Heart right ventricle (tissue), 16 donors: ENCODE measurements around the gene NAXE. TPM values are rescaled to one million over a fixed set of nuclear protein-coding genes. Genes with fewer than 3 reads are reported as not detected.
"Not testable (repeated sequence)": the region's sequence is repeated elsewhere in the genome, so short reads cannot be mapped to it uniquely, and the experiment has no call there.

Experiments used
- ATAC-seq, 8 donors: fragments of 200-7000 bp; cut with Tn5 transposase; one replicate each; pipeline ENCODE4 v1.9.1; 2020; ENCODE audit warnings: mild to moderate bottlenecking in 8 of 8, moderate library complexity in 8 of 8, moderate number of reproducible peaks in 1 of 8
- DNase-seq, 2 donors: peaks; one replicate each; pipeline ENCODE4 v3.0.0-alpha.2; 2020
- H3K27ac ChIP-seq, 10 donors: fragments of 200-600 bp; sonication (generic) in 2 of 10; one replicate each; pipeline versions ENCODE4 v1.5.0 to v1.8.0; 2020 to 2022; ENCODE audit warnings: mild to moderate bottlenecking in 3 of 10
- H3K27me3 ChIP-seq, 7 donors: fragments of 200-600 bp; one replicate each; pipeline ENCODE4 v1.8.0; 2021 to 2022; ENCODE audit warnings: mild to moderate bottlenecking in 2 of 7
- H3K36me3 ChIP-seq, 9 donors: fragments of 200-600 bp; sonication (generic) in 1 of 9; one replicate each; pipeline versions ENCODE4 v1.5.0 to v1.8.0; 2020 to 2022; ENCODE audit warnings: mild to moderate bottlenecking in 2 of 9
- H3K4me1 ChIP-seq, 9 donors: fragments of 200-600 bp; sonication (generic) in 1 of 9; one replicate each; pipeline versions ENCODE4 v1.5.0 to v1.8.0; 2020 to 2022; ENCODE audit warnings: mild to moderate bottlenecking in 4 of 9
- H3K4me3 ChIP-seq, 10 donors: fragments of 200-600 bp; sonication (generic) in 2 of 10; one replicate each; pipeline versions ENCODE4 v1.5.0 to v1.8.0; 2020 to 2022; ENCODE audit warnings: mild to moderate bottlenecking in 7 of 10, moderate library complexity in 2 of 10
- H3K9me3 ChIP-seq, 11 donors: fragments of 200-600 bp in 10 of 11; sonication (generic) in 2 of 11; one replicate each; pipeline versions ENCODE4 v1.5.0 to v1.8.0; 2013 to 2022; ENCODE audit warnings: mild to moderate bottlenecking in 2 of 11, control low read depth in 1 of 11, moderate library complexity in 1 of 11
- CTCF ChIP-seq, 9 donors: fragments of 200-600 bp; sonication (generic) in 2 of 9; IDR thresholded peaks; one replicate each; pipeline versions ENCODE4 v1.5.0 to v1.8.0; 2021 to 2022; ENCODE audit warnings: antibody characterized with exemption in 9 of 9, mild to moderate bottlenecking in 5 of 9, moderate library complexity in 1 of 9
- WGBS, 2 donors: extraction: QIAGEN DNeasy Blood & Tissue Kit; methylation state at CpG; one replicate each; pipeline ENCODE4 v1.1.7; 2013; ENCODE audit warnings: inconsistent platforms in 1 of 2; 5-methylcytosine and 5-hydroxymethylcytosine counted together
- intact Hi-C, 10 donors: fragments of 100-400 bp; cut with DNase I; formaldehyde crosslinking; loops; one replicate each; pipeline versions ENCODE4 v1.11.1 to v1.14.2; 2022
- polyA plus RNA-seq, 2 donors: library from polyadenylated mRNA; stranded (reverse); fragments of 200-250 nt; gene quantifications; one replicate each; pipeline ENCODE4 v1.2.3, GENCODE V29; 2013
- total RNA-seq, 10 donors: library from RNA; stranded (reverse); fragmentation: NEBNext Ultra II Directional in 3 of 10; extraction: Animal tissue kit (Norgen Biotek cat#: 25700) in 3 of 10; gene quantifications; one replicate each; pipeline versions ENCODE4 v1.2.1 to v1.2.4, GENCODE V29; 2021 to 2023
- donor health status: Arrhythmogenic right ventricular cardiomyopathy.
- donor health status: ischemic (EF 13 %, LVEDD 7.1; RV severe dilation, severe dysfunction).
- donor health status: healthy with polysubstance abuse.
- donor health status: DM: no; HTN: yes; CAD: no.
- donor health status: DM: no; HTN: no; CAD: no.
- donor health status: ischemic (EF 25% LVEDD 6.9; RV normal size, moderate dysfunction).
- donor health status: ischemic (EF 25% LVEDD 5.7; RV mildly dilated, moderate dysfunction).
- donor health status: healthy.
- donor health status: DM: yes; HTN: yes; CAD: no.
- donor health status: Ischemic cardiomyopathy.
- donor health status: ischemic (EF 35%, LVEDD 5.7; RV mildly dilated, moderate dysfunction).
- donor health status: nonischemic (EF 11% LVEDD 7.7; RV severe dilation, severe dysfunction).
- donor health status: DM: yes; HTN: yes; CAD: no.
- donor health status: PGD.
- donor health status: ischemic (EF 29% LVEDD 5.4; RV normal size, mild dysfunction).
- donor health status: nonischemic (EF 23%, LVEDD 6.1; RV moderate dilation, normal function).

NAXE gene
- total and polyA plus RNA-seq, 12 donors: 59.8 to 134 (median 108) TPM

- H3K4me1 ChIP-seq: peaks cover 7 to 25% (median 15%) of the 10 kb centered on the region in 9 donors
- H3K4me3 ChIP-seq: peak overlapping the region; percentile 34 to 85 (median 70)
- H3K9me3 ChIP-seq: no peaks in the 10 kb centered on the region
- no peak for TF ChIP-seq CTCF (IDR thresholded peaks at IDR 0.05)
- H3K27me3 ChIP-seq: no peaks in the 10 kb centered on the region
- DNase-seq (no peak), ATAC-seq (peak in 5 of 8 donors; percentile 6 to 18 (median 10))
- H3K27ac ChIP-seq: peak overlapping the region in 7 of 10 donors; percentile 57 to 84 (median 80)
- H3K36me3 ChIP-seq: peaks cover 0 to 37% (median 6%) of the 10 kb centered on the region in 9 donors
- intact Hi-C loops: loop anchor here in 5 of 10 donors (5.0 to 10.0 kb wide), 5 partner anchors 98 to 216 kb away; partner anchors contain the start of gene MEF2D (in 1 of the 5)
- 2 to 5% methylated on average over 13 of the region's 13 CpGs for WGBS, 2 donors
Measured at GRCh38 chr1:156600733-156601121, 9.2 kb downstream of the NAXE start.

GRCh38 chr1:156601122-156601830 lies 9.7 kb downstream of the NAXE start, which contains the start of gene GPATCH4:
Gene GPATCH4 (minus strand): TSS chr1:156601479.
- H3K36me3 ChIP-seq: peaks cover 0 to 31% (median 6%) of the 10 kb centered on the region in 9 donors
- intact Hi-C loops: loop anchor here in 5 of 10 donors (5.0 to 10.0 kb wide), 5 partner anchors 99 to 216 kb away; partner anchors contain the start of gene MEF2D (in 1 of the 5)
- ATAC-seq: peak; percentile 78 to 92 (median 87)
- DNase-seq: peak; percentile 59 to 84
- H3K9me3 ChIP-seq: no peaks in the 10 kb centered on the region
- no peaks in the 10 kb centered on the region for H3K27me3 ChIP-seq
- TF ChIP-seq CTCF (IDR thresholded peaks at IDR 0.05): no peak
- H3K27ac ChIP-seq: peak within 1 kb of the TSS in 9 of 10 donors; percentile 57 to 84 (median 80)
- 0 to 1% methylated on average over 35 of the region's 35 CpGs for WGBS, 2 donors
- H3K4me3 ChIP-seq: peak within 1 kb of the TSS; percentile 34 to 85 (median 70)
- H3K4me1 ChIP-seq: peaks cover 7 to 25% (median 15%) of the 10 kb centered on the region in 9 donors

DNA sequence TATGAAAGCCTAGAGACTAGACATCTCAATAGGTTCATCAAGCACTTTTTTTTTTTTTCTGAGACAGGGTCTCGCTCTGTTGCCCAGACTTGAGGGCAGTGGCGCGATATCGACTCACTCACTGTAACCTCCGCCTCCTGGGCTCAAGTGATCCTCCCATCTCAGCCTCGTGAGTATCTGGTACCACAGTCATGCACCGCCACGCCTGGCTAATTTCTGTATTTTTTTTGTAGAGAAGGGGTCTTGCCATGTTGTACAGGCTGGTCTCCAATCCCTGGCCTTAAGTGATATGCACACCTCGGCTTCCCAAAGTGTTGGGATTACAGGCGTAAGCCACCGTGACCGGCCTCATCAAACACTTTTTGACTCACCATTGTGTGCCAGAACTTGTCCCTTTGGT lies 10.3 kb downstream of the NAXE start:
- Histone ChIP-seq H3K4me1 (peaks cover 7 to 25% (median 15%) of the 10 kb centered on the region in 9 donors), H3K27ac (peak overlapping the region in 9 of 10 donors; percentile 57 to 84 (median 80)), H3K9me3 (no peaks in the 10 kb centered on the region), H3K36me3 (peaks cover 0 to 25% (median 6%) of the 10 kb centered on the region in 9 donors), H3K4me3 (peak overlapping the region; percentile 34 to 85 (median 70)), H3K27me3 (no peaks in the 10 kb centered on the region)
- ATAC-seq (peak in 7 of 8 donors; percentile 2 to 22 (median 6)), DNase-seq (no peak)
- WGBS, 2 donors: 76 to 80% methylated on average over 12 of the region's 12 CpGs
- TF ChIP-seq CTCF (IDR thresholded peaks at IDR 0.05): no peak
- intact Hi-C loops: loop anchor here in 5 of 10 donors (2.0 to 10.0 kb wide), 6 partner anchors 100 to 217 kb away; partner anchors contain the start of gene MEF2D (in 1 of the 5)

GRCh38 chr1:156602557-156602993 lies 11.0 kb downstream of the NAXE start:
- Histone ChIP-seq H3K27ac (no peak overlapping the region), H3K4me1 (peaks cover 7 to 25% (median 15%) of the 10 kb centered on the region in 9 donors), H3K4me3 (no peak overlapping the region), H3K9me3 (no peaks in the 10 kb centered on the region), H3K27me3 (no peaks in the 10 kb centered on the region), H3K36me3 (peaks cover 0 to 18% (median 6%) of the 10 kb centered on the region in 9 donors)
- intact Hi-C loops: loop anchor here in 5 of 10 donors (2.0 to 10.0 kb wide), 6 partner anchors 100 to 218 kb away; partner anchors contain the start of gene MEF2D (in 1 of the 5)
- WGBS, 2 donors: 39 to 41% methylated on average over 10 of the region's 10 CpGs
- DNase-seq (no peak), ATAC-seq (no peak)
- TF ChIP-seq CTCF (IDR thresholded peaks at IDR 0.05): peak in 5 of 9 donors; percentile 22 to 42 (median 37)

DNA sequence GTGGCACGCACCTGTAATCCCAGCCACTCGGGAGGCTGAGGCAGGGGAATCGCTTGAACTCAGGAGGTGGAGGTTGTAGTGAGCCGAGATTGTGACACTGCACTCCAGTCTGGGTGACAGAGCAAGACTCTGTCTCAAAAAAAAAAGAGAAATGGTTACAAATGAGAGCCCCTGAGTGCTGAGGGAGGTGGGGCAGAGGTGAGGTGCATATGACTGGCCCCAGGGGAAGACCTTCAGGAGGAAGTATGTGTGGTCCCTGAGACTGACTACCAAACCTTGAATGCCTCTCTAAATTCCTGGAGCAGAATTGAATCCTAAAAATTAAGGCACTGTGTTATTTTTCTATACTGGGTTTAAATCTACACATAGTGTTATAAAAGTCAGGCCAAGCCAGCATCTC lies 15.8 kb downstream of the NAXE start:
- not testable (repeated sequence) for H3K4me1 ChIP-seq, H3K9me3 ChIP-seq, DNase-seq, ATAC-seq, H3K27ac ChIP-seq, H3K36me3 ChIP-seq, H3K4me3 ChIP-seq
- H3K27me3 ChIP-seq: peaks cover 0 to 22% (median 0%) of the 10 kb centered on the region in 7 donors
- WGBS, 2 donors: 84 to 90% methylated on average over 4 of the region's 4 CpGs
- intact Hi-C loops: loop anchor here in 6 of 10 donors (5.0 to 10.0 kb wide), 5 partner anchors 123 to 223 kb away; no protein-coding TSS in a partner anchor
